IPS-NIHi7 (cell line): Measurements from ENCODE around the gene KLHL6.
"Not testable (repeated sequence)": the region's sequence is repeated elsewhere in the genome, so short reads cannot be mapped to it uniquely, and the experiment has no call there.

ENCODE experiments used
- DNase-seq: peaks from one replicate; pipeline ENCODE4 v3.0.0; 2012; ENCODE audit warnings: mixed read lengths; ENCODE audit errors: extremely low spot score

Gene KLHL6

DNA sequence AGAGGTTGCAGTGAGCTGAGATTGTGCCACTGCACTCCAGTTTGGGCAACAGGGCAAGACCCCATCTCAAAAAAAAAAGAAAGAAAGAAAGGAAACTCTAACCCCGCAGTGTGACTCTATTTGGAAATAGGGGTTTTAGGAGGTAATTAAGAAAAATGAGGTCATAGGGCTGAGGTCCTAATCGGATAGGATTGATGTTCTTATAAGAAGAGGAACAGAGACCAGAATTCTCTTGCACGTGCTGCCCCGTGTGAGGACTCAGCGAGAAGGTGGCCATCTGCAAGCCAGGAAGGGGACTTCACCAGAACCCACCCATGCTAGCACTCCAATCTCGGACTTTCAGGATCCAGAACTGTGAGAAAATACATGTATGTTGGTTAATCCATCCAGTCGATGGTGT, 25.8 kb downstream of the KLHL6 start:
- DNase-seq = no peak

DNA sequence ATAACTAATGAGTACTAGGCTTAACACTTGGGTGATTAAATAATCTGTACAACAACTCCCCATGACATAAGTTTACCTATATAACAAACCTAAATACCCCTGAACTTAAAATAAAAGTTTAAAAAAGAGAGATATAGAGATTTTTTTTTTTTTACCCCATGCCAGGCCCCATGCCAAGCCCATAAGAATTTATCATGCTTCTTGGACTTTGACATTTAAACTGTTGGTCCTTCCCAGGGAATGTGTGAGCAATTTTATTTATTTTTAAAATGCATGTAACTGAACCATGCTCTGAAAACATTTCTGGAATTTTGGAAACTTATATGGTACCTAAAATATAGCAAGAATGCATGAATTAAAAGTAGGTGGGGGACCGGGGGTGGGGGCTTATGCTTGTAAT, 26.3 kb downstream of the KLHL6 start:
- DNase-seq = no peak

DNA sequence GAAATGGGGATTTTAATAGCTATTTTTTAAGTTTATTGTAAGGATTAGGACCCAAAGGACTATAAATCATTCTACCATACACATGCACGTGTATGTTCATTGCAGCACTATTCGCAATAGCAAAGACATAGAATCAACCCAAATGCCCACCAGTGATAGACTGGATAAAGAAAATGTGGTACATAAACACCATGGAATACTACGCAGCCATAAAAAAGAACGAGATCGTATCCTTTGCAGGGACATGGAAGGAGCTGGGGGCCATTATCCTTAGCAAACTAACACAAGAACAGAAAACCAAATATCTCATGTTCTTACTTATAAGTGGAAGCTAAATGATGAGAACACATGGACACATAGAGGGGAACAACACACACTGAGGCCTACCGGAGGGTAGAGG, 26.7 kb downstream of the KLHL6 start:
- not testable (repeated sequence) for DNase-seq

DNA sequence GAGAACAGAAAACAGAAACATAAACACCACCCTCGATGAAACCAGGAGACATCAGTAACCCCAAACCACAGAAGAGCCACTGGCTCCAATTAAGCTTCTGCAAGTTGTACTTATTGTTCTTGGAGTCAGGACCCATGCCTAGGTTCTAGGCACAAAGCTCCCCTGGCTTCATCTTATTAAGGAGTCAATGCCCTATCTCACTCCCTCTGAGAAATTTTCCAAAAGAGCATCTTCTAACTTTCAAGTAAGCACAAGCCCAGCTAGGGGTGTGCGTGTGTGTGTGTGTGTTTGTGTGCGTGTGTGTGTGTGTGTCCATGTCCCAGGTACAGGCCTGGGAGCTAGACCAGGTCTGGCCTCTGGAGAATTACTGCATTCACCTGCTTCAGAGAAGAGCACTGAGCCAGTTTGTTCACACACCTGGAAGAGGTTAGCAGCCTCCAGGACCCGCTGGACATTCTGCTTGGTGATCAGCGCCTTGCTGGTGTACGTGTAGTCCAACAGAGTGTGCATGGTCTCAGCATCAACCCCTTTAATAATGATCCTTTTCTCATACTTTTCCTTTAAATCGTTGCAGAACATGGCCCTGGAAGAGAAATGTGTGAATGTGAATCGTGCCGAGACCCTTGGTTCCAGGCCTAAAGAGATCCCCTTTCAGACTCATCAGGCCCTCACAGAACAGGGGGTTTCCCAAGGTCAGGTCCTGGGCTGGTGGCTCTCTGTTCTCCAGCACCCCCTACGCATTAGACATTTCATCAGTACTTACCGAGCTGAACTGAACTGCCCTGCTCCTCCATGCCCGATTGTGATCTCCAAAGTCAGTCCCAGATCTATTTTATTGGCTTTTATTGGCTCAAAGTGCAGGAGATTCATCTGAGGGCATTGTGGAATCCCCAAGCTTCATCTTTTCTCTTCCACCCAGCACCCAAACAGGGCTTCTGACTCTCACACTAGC, 27.8 kb downstream of the KLHL6 start:
- no peak for DNase-seq

DNA sequence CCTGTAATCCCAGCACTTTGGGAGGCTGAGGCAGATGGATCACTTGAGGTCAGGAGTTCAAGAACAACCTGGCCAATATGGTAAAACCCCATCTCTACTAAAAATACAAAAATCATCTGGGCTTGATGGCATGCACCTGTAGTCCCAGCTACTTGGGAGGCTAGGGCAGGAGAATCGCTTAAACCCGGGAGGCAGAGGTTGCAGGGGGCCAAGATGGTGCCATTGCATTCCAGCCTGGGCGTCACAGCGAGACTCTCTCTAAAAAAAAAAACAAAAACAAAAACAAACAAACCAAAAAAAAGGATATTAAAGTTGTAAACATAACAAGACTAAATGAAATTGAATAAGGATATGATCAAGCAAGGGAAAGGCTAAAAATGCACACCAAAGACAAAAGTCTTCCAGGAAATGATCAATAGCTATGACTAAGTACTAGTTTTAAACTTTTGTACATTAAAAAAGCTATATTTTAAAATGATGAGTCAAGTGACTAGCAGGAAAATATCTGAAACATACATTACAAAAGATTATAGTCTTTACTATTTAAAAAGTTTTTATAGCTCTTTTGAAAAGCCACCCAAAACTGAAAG, 28.6 kb downstream of the KLHL6 start:
- DNase-seq = no peak

DNA sequence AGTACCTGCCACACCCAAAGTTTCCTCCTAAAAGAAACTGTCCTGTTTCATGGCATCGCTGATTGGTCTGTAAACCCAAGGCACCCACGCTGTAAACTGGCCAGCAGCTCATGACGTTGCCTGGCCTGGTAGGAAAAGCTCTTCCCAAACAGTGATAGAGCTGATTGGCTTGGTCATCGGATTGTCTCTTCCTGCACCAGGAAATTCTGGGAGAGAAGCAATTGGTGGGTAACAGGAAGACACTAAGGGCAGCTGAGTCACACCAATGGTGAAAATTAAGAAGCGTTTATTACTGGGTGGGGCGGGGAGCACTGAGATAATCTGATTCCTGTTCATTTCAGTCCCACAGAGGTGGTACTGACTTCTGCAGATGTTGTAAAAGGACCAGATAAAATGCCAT, 31.0 kb downstream of the KLHL6 start:
- DNase-seq = no peak

DNA sequence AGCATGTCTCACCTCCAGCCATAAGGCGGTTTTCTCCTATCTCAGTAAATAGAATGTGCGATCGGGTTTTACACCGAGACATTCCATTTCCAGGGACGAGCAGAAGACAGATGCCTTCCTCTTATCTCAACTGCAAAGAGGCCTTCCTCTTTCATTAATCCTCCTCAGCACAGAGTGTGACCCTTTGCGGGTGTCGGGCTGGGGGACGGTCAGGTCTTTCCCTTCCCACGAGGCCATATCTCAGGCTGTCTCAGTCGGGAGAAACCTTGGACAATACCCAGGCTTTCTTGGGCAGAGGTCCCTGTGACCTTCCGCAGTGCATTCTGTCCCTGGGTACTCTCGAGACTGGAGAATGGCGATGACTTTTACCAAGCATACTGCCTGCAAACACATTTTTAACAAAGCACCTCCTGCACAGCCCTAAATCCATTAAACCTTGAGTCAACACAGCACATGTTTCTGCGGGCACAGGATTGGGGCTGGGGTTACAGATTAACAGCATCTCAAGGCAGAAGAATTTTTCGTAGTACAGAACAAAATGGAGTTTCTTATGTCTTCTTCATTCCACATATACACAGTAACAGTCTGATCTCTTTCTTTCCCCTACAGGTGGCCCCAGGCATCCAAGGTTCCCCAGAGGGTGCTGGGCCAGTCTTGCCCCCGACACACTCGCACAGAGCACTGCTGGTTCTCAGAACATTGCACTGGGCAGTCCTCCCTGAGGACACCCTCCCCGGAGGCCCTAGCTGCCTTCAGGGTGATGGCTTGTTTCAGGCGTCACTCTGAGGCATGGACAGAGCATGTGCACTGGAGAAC, 34.6 kb downstream of the KLHL6 start:
- not testable (repeated sequence) for DNase-seq

DNA sequence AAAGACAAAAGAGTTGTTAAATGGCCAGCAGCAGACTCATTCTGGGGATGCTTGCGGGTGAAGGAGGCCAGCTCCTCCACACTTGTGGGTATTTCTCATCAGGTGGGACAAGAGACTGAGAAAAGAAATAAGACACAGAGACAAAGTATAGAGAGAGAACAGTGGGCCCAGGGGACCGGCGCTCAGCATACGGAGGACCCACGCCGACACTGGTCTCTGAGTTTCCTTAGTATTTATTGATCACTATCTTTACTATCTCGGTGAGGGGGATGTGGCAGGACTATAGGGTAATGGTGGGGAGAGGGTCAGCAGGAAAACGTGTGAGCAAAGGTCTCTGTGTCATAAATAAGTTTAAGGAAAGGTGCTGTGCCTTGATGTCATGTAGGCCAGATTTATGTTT, 35.2 kb downstream of the KLHL6 start:
- DNase-seq = not testable (repeated sequence)

DNA sequence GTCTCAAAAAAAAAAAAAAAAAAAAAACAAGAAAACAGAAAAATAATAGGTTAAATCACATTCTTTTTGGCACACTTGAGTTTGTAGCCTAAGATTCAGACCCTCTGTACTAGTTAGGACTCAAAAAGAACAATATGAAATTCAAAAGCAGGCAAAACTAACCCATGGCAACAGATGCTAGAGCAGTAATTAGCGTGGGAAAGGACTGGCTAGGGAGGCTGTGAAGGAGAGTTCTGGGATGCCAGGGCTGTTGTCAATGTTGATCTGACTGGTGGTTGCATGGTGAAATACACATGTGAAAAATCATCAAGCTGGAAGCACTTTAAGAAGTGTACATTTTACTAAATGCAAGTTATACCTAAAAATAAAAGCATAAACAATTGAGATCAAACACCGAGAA, 35.6 kb downstream of the KLHL6 start:
- DNase-seq = no peak

DNA sequence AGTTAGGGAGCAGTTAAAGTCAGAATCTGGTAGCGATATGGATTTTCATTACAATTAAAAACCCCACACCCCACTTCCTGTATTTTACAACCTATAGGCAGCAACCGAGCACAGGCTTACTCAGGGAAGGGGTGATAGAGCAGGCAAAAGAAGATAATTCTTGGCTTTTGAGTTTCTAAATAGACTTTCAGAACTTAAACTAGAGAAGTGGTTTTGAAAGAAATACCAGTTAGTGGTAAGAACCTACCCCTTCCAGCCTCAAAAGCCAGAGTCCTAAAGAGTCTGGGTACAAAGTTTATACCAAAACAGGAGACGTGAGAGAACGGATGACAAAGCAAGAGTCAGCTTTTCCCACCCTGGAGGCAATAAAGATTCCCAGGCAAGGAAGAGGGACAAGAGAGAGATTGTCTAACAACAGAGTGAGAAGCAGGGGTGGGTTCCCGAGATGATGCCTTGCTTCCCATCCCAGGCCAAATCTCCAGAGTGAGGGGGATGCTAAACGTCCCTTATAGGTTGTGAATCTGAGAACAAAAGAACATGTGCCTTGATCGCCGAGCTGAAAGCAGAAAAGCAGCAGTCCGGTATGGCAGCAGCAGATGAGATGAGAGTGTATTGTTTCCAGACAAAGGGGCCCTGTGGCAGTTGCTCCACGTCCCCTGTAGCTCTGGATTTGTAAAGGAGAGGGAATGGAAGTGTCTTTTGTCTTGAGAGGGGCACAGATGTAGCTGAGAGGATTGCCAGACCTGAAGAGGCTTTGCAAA, 36.8 kb downstream of the KLHL6 start:
- no peak for DNase-seq

DNA sequence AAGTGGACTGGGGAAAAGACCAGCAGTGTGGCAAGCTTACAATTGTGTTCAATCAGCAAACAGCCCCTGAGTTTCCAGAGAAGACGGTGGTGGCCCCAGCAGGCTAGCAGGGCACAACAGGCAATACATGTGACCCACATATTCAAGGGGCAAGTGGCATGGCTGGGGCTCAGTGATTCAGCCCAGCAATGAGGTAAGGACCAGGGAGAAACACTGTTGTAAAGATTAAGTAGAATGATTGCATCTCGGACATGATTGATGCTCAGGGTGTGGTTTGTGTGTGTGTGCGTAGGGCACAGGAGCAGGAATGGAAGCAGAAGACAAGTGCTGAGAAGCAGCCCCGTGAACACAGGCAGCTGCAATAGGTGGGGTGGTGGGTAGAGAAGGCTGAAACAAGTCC, 37.9 kb downstream of the KLHL6 start:
- no peak for DNase-seq

DNA sequence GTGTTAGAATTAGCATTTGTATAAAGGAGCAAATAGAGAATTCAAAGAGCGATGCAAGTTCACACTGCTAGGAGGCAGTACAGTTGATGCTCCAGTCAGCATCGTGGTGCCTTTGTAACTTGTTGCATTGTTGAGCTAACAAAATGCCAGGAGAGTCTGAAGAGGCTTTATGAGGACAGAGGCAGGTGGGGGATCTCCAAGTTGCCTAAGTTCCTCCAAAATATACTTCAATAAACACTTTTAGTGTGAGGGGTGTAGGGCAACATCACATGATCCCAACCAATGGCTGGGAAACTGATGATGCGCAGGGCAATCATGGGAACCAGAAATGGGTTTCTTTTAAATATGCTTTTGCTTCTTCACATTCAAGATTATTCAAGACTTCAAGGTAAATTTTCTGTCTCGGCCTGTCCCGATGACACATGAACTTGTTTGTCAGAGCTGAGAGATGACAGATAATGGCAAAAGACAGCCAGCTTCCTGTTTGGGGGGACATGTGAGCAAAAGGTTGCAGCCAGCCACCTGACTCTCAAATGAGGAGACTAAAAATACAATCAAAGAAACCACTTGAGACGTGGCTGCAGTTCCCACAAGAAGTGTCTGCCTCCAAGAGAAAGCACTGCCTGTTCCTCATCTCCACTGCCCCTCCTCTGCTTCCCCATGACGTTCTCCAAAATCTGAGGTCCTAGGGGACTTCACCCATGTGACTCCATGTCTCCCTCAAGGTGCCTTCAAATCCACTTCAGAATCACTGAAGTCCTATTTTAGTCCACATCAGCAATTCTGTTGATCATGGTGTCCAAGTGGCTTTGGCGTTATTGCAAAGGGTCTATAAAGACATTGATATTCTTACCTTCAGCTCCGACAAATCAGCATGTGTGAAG, 39.3 kb downstream of the KLHL6 start:
- no peak for DNase-seq

DNA sequence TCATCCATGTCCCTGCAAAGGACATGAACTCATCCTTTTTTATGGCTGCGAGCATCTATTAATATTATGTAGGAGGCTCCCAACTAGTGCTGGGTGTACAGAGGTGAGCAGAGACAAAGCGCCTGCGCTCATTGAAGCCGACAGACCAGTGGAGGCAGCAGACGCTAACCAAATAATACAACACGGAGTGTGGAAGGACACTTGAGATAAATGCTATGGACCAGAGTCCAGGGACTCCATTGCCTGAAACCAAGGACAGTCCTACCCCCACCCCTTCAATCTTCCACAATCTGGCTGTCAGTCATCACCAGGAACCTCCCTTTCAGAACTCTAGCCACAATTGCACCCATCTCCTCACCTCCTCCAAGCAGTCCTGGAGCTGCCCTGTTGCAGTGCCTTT, 41.5 kb downstream of the KLHL6 start:
- DNase-seq = no peak

DNA sequence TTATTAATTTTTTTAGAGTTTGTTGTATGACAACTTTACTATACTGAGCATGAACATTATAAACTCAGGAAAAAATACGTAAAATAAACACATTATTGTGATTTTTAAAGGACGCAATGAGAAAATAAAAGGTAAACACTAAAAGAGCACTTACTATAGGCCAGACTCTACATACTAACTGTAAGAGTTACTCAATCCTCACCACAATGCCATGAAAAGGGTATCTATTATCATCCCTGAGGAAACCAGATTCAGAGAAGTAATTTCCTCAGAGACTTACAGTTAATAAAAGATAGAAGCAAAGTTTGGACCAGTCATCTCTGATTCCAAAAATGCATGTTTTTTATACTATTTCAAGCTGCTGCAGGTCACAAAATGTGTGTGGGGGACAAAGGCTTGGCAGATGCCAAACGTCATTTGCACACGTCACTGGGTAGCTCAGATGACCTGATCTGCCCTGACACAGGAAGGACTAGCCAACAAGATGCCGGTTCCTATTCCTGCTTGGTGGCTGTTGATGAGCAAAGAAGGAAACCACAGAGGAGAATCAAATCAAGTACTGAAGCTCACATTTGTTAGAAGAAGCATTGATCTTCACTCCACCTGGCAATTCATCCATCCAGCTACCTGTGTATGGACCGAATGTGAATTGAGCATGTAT, 42.3 kb downstream of the KLHL6 start:
- no peak for DNase-seq

DNA sequence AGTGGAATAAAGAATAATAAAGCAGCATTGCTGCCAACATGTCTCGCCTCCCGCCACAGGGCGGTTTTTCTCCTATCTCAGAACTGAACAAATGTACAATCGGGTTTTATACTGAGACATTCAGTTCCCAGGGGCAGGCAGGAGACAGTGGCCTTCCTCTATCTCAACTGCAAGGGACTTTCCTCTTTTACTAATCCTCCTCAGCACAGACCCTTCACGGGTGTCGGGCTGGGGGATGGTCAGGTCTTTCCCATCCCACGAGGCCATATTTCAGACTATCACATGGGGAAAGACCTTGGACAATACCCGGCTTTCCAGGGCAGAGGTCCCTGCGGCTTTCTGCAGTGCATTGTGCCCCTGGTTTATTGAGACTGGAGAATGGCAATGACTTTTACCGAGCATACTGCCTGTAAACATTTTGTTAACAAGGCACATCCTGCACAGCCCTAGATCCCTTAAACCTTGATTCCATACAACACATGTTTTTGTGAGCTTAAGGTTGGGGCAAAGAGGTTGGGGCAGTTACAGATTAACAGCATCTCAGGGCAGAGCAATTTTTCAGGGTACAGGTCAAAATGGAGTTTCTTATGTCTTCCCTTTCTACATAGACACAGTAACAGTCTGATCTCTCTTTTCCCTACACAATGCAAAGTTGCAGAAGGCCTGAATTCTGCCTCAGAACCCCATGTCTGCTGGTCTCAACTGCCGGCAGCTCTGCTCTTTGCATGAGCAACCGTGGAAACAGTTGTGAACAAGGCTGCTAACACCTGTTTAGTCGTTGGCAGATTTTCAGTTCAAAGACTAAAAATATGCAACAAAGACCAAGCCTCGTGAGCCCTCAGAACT, 44.0 kb downstream of the KLHL6 start:
- DNase-seq = not testable (repeated sequence)

DNA sequence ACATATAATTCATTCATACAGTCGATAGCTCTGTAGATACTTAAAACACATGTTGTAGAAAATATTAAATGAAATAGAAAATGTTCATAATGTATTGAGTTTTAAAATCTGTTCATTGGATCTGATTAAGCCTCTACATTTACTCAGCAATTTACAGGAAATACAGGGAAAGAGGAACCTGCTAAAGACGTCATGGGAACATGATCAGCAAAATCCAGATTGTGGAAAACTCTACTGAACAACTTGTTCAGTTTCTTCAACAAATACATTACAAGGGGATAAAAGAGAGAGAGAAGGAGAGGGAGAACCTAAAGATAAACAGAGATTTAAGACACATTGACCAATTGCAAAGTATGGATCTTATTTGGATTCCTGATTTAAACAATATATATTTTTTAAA, 46.7 kb downstream of the KLHL6 start:
- DNase-seq = no peak

DNA sequence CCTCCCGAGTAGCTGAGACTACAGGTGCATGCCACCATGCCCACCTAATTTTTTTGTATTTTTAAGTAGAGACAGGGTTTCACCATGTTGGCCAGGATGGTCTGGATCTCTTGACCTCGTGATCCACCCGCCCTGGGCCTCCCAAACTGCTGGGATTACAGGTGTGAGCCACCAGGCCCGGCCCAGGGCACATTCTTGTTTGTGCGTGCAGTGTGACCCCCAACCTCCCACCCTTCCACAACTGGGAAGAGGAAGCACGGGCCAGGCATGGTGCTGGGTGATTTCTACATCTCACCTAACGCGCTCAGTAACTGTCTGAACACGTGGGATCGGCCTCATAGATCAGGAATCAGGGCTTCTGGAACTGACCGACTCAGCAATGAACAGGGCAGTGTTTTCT, 48.0 kb downstream of the KLHL6 start:
- DNase-seq = no peak

DNA sequence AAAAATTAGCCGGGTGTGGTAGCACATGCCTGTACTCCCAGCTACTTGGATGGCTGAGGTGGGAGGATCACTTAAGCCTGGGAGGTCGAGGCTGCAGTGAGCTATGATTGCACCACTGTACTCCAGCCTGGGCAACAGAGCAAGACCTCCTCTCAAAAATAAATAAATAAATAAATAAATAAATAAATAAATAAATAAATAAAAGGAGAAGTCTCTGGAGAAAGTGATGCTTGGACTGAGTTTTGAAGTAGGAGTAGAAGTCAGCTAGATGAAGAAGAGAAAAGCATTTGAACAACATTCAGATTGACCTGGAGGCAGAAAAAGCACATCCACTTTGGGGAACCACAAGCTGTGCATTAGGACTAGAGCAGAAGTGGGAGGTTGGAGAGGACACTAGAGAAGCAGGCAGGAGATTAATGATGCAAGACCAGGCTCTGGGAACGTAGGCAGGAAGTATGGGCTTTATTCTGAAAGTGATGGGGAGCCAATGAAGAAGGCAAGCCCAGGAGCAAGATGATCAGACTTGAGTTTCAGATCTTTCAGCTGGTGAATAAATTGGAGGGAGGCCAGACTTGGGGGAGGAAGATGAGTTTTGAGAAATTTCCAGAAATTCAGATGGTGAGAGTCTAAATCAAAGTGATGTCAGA, 48.7 kb downstream of the KLHL6 start:
- DNase-seq = no peak

DNA sequence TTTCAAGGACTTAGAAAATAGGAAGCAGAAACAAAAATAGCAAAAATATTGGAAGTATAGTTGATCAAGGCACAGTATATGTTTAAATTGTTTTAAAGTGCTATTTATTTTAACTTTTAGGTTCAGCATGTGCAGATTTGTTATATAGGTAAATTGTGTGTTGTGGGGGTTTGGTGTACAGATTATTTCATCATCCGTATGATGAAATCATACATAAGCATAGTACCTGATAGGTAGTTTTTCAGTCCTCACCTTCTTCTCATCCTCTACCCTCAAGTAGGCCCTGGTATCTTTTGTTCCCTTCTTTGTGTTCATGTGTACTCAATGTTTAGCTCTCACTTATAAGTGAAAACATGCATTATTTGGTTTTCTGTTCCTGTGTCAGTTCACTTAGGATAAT, 50.9 kb downstream of the KLHL6 start:
- DNase-seq = no peak
